Measurements from ENCODE around the gene TRPM3.

GRCh38 chr9:70587201-70587600 is 534.2 kb downstream of the TRPM3 start:
- no peak for TF ChIP-seq EZH2phosphoT487 (IDR thresholded peaks at IDR 0.05; ENCODE audit: low read depth)
- TF ChIP-seq CTCF (IDR thresholded peaks at IDR 0.05; ENCODE audit: low read depth, low read length): no peak

Data from OCI-LY3 (cell line).